ENCODE measurements around the gene GAS2.

The GAS2 gene

GRCh38 chr11:22733475-22734248, 67.3 kb downstream of the GAS2 start:
- no peaks in the 10 kb centered on the region for H3K9me3 ChIP-seq (ENCODE audit: control insufficient read depth, low read length)
- no peak overlapping the region for H4K8ac ChIP-seq (ENCODE audit: low read length)
- no peak overlapping the region for H4K91ac ChIP-seq (ENCODE audit: low read length)
- no peak overlapping the region for H3K23ac ChIP-seq (ENCODE audit: low read length in 2 of 2)
- H3K79me1 ChIP-seq (replicated peaks; ENCODE audit: low read length, poor library complexity, severe bottlenecking): no peaks in the 10 kb centered on the region
- H3K27me3 ChIP-seq (ENCODE audit: control insufficient read depth in 1 of 2, insufficient read depth in 1 of 2, low read length in 2 of 2): no peaks in the 10 kb centered on the region
- no peak overlapping the region for H2BK5ac ChIP-seq (ENCODE audit: low read depth, low read length, poor library complexity, severe bottlenecking)
- no peaks in the 10 kb centered on the region for H3K4me1 ChIP-seq (ENCODE audit: control insufficient read depth, insufficient read depth, low read depth, low read length)
- H2AFZ ChIP-seq (ENCODE audit: low read depth, low read length): no peak overlapping the region
- no peak overlapping the region for H2AK5ac ChIP-seq (ENCODE audit: low read length, severe bottlenecking)
- no peak overlapping the region for H3K14ac ChIP-seq (ENCODE audit: low read length in 2 of 2)
- no peak overlapping the region for H3K27ac ChIP-seq (ENCODE audit: low read length, poor library complexity, severe bottlenecking)
- no peak overlapping the region for H3K4me3 ChIP-seq (ENCODE audit: insufficient read depth in 1 of 2, low read depth in 1 of 2, low read length in 2 of 2)
- no peaks in the 10 kb centered on the region for H3K36me3 ChIP-seq (ENCODE audit: control insufficient read depth in 1 of 2, insufficient read depth in 2 of 2, low read depth in 1 of 2, low read length in 2 of 2)
- no CpG with 5 or more reads among the region's 1 CpG for WGBS
- H2BK120ac ChIP-seq (ENCODE audit: low read depth, low read length): no peak overlapping the region
- no peak overlapping the region for H2BK15ac ChIP-seq (ENCODE audit: low read depth, poor library complexity, severe bottlenecking)
- no peak overlapping the region for H3K18ac ChIP-seq (ENCODE audit: low read depth in 1 of 2, low read length in 2 of 2)
- no peak overlapping the region for H3K4me2 ChIP-seq (ENCODE audit: low read length, poor library complexity, severe bottlenecking)
- H3K4ac ChIP-seq (ENCODE audit: low read depth in 1 of 2, low read length in 2 of 2): no peak overlapping the region
- DNase-seq: no peak
- no peak overlapping the region for H3K9ac ChIP-seq (ENCODE audit: low read length)
- no peak overlapping the region for H2BK12ac ChIP-seq (ENCODE audit: low read length in 2 of 2)

- peak; percentile 5 for DNase-seq
- H3K23ac ChIP-seq (ENCODE audit: low read length in 2 of 2): no peak overlapping the region
- WGBS: no CpG with 5 or more reads among the region's 2 CpGs
- H4K91ac ChIP-seq (ENCODE audit: low read length): no peak overlapping the region
- no peaks in the 10 kb centered on the region for H3K79me1 ChIP-seq (replicated peaks; ENCODE audit: low read length, poor library complexity, severe bottlenecking)
- no peak overlapping the region for H2BK15ac ChIP-seq (ENCODE audit: low read depth, poor library complexity, severe bottlenecking)
- no peak overlapping the region for H2AFZ ChIP-seq (ENCODE audit: low read depth, low read length)
- no peaks in the 10 kb centered on the region for H3K36me3 ChIP-seq (ENCODE audit: control insufficient read depth in 1 of 2, insufficient read depth in 2 of 2, low read depth in 1 of 2, low read length in 2 of 2)
- no peaks in the 10 kb centered on the region for H3K9me3 ChIP-seq (ENCODE audit: control insufficient read depth, low read length)
- H2BK12ac ChIP-seq (ENCODE audit: low read length in 2 of 2): no peak overlapping the region
- no peak overlapping the region for H3K4ac ChIP-seq (ENCODE audit: low read depth in 1 of 2, low read length in 2 of 2)
- no peaks in the 10 kb centered on the region for H3K27me3 ChIP-seq (ENCODE audit: control insufficient read depth in 1 of 2, insufficient read depth in 1 of 2, low read length in 2 of 2)
- no peak overlapping the region for H3K4me3 ChIP-seq (ENCODE audit: insufficient read depth in 1 of 2, low read depth in 1 of 2, low read length in 2 of 2)
- H3K14ac ChIP-seq (ENCODE audit: low read length in 2 of 2): no peak overlapping the region
- no peak overlapping the region for H3K4me2 ChIP-seq (ENCODE audit: low read length, poor library complexity, severe bottlenecking)
- H2BK5ac ChIP-seq (ENCODE audit: low read depth, low read length, poor library complexity, severe bottlenecking): no peak overlapping the region
- H3K4me1 ChIP-seq (ENCODE audit: control insufficient read depth, insufficient read depth, low read depth, low read length): no peaks in the 10 kb centered on the region
- H3K27ac ChIP-seq (ENCODE audit: low read length, poor library complexity, severe bottlenecking): no peak overlapping the region
- no peak overlapping the region for H2AK5ac ChIP-seq (ENCODE audit: low read length, severe bottlenecking)
- H3K18ac ChIP-seq (ENCODE audit: low read depth in 1 of 2, low read length in 2 of 2): no peak overlapping the region
- no peak overlapping the region for H2BK120ac ChIP-seq (ENCODE audit: low read depth, low read length)
- no peak overlapping the region for H3K9ac ChIP-seq (ENCODE audit: low read length)
- H4K8ac ChIP-seq (ENCODE audit: low read length): no peak overlapping the region
Observed at GRCh38 chr11:22734628-22735345, 68.4 kb downstream of the GAS2 start.

- Histone ChIP-seq H2AK5ac (ENCODE audit: low read length, severe bottlenecking) (no peak overlapping the region), H3K79me1 (replicated peaks; ENCODE audit: low read length, poor library complexity, severe bottlenecking) (no peaks in the 10 kb centered on the region), H2AFZ (ENCODE audit: low read depth, low read length) (no peak overlapping the region), H3K9me3 (ENCODE audit: control insufficient read depth, low read length) (no peaks in the 10 kb centered on the region), H4K8ac (ENCODE audit: low read length) (no peak overlapping the region), H3K4me1 (ENCODE audit: control insufficient read depth, insufficient read depth, low read depth, low read length) (no peaks in the 10 kb centered on the region), H3K4me3 (ENCODE audit: insufficient read depth in 1 of 2, low read depth in 1 of 2, low read length in 2 of 2) (no peak overlapping the region), H3K4me2 (ENCODE audit: low read length, poor library complexity, severe bottlenecking) (no peak overlapping the region), H3K9ac (ENCODE audit: low read length) (no peak overlapping the region), H2BK120ac (ENCODE audit: low read depth, low read length) (no peak overlapping the region), H3K18ac (ENCODE audit: low read depth in 1 of 2, low read length in 2 of 2) (no peak overlapping the region), H4K91ac (ENCODE audit: low read length) (no peak overlapping the region), H3K23ac (ENCODE audit: low read length in 2 of 2) (no peak overlapping the region), H3K27ac (ENCODE audit: low read length, poor library complexity, severe bottlenecking) (no peak overlapping the region), H3K27me3 (ENCODE audit: control insufficient read depth in 1 of 2, insufficient read depth in 1 of 2, low read length in 2 of 2) (no peaks in the 10 kb centered on the region), H2BK12ac (ENCODE audit: low read length in 2 of 2) (no peak overlapping the region), H3K36me3 (ENCODE audit: control insufficient read depth in 1 of 2, insufficient read depth in 2 of 2, low read depth in 1 of 2, low read length in 2 of 2) (no peaks in the 10 kb centered on the region), H2BK15ac (ENCODE audit: low read depth, poor library complexity, severe bottlenecking) (no peak overlapping the region), H3K4ac (ENCODE audit: low read depth in 1 of 2, low read length in 2 of 2) (no peak overlapping the region), H3K14ac (ENCODE audit: low read length in 2 of 2) (no peak overlapping the region), H2BK5ac (ENCODE audit: low read depth, low read length, poor library complexity, severe bottlenecking) (no peak overlapping the region)
- DNase-seq: no peak
- WGBS: 10% methylated on average over 1 of the region's 2 CpGs
Observed at GRCh38 chr11:22742157-22742613, 75.8 kb downstream of the GAS2 start.

- no peak overlapping the region for H3K4me3 ChIP-seq (ENCODE audit: insufficient read depth in 1 of 2, low read depth in 1 of 2, low read length in 2 of 2)
- no peak overlapping the region for H3K9ac ChIP-seq (ENCODE audit: low read length)
- H3K4me2 ChIP-seq (ENCODE audit: low read length, poor library complexity, severe bottlenecking): no peak overlapping the region
- H2BK5ac ChIP-seq (ENCODE audit: low read depth, low read length, poor library complexity, severe bottlenecking): no peak overlapping the region
- DNase-seq: no peak
- H3K27ac ChIP-seq (ENCODE audit: low read length, poor library complexity, severe bottlenecking): no peak overlapping the region
- H3K9me3 ChIP-seq (ENCODE audit: control insufficient read depth, low read length): no peaks in the 10 kb centered on the region
- H4K91ac ChIP-seq (ENCODE audit: low read length): no peak overlapping the region
- no peak overlapping the region for H3K23ac ChIP-seq (ENCODE audit: low read length in 2 of 2)
- H3K18ac ChIP-seq (ENCODE audit: low read depth in 1 of 2, low read length in 2 of 2): no peak overlapping the region
- no peak overlapping the region for H2BK120ac ChIP-seq (ENCODE audit: low read depth, low read length)
- no peak overlapping the region for H2AK5ac ChIP-seq (ENCODE audit: low read length, severe bottlenecking)
- H2AFZ ChIP-seq (ENCODE audit: low read depth, low read length): no peak overlapping the region
- H3K36me3 ChIP-seq (ENCODE audit: control insufficient read depth in 1 of 2, insufficient read depth in 2 of 2, low read depth in 1 of 2, low read length in 2 of 2): no peaks in the 10 kb centered on the region
- H4K8ac ChIP-seq (ENCODE audit: low read length): no peak overlapping the region
- H2BK15ac ChIP-seq (ENCODE audit: low read depth, poor library complexity, severe bottlenecking): no peak overlapping the region
- no peak overlapping the region for H3K4ac ChIP-seq (ENCODE audit: low read depth in 1 of 2, low read length in 2 of 2)
- WGBS: 76% methylated on average over 2 of the region's 2 CpGs
- no peaks in the 10 kb centered on the region for H3K4me1 ChIP-seq (ENCODE audit: control insufficient read depth, insufficient read depth, low read depth, low read length)
- H3K79me1 ChIP-seq (replicated peaks; ENCODE audit: low read length, poor library complexity, severe bottlenecking): no peaks in the 10 kb centered on the region
- H3K14ac ChIP-seq (ENCODE audit: low read length in 2 of 2): no peak overlapping the region
- H2BK12ac ChIP-seq (ENCODE audit: low read length in 2 of 2): no peak overlapping the region
- peaks cover 0 to 3% of the 10 kb centered on the region in 2 experiments for H3K27me3 ChIP-seq (ENCODE audit: control insufficient read depth in 1 of 2, insufficient read depth in 1 of 2, low read length in 2 of 2)
Observed at GRCh38 chr11:22749536-22749935, 83.1 kb downstream of the GAS2 start.

All from mesenchymal stem cell (in vitro differentiated cells and primary cell).